K562 (cell line): ENCODE results near the gene ZNF260. TPM values are rescaled to one million over a fixed set of nuclear protein-coding genes. Genes with fewer than 3 reads are reported as not detected.
A peak's percentile ranks its signal among the peaks of the same experiment; 100 is the strongest.

Source experiments
- CBX3 ChIP-seq, 2 experiments: IDR thresholded peaks; 1 replicate in 1 of 2; 2 replicates in 1 of 2; pipeline ENCODE4 v1.6.1; 2012; ENCODE audit warnings: inconsistent platforms in 2 of 2, low read length in 2 of 2, borderline replicate concordance in 1 of 2, control low read depth in 1 of 2
- E2F6 ChIP-seq, 2 experiments: IDR thresholded peaks; 2 replicates each; pipeline ENCODE4 v1.6.1; 2011; ENCODE audit warnings: borderline replicate concordance in 1 of 2, control low read depth in 1 of 2, low read depth in 1 of 2, low read length in 1 of 2, mild to moderate bottlenecking in 1 of 2, mixed read lengths in 1 of 2, moderate library complexity in 1 of 2; ENCODE audit not compliant: insufficient read depth in 1 of 2, insufficient read length in 1 of 2, poor library complexity in 1 of 2, severe bottlenecking in 1 of 2; ENCODE audit errors: extremely low read depth in 1 of 2
- HMGN3 ChIP-seq: IDR thresholded peaks from 2 replicates; pipeline ENCODE4 v1.6.1; 2011; ENCODE audit warnings: borderline replicate concordance, low read depth, mild to moderate bottlenecking, mixed read lengths, low read length; ENCODE audit not compliant: insufficient read length; ENCODE audit errors: extremely low read depth
- KLF6 ChIP-seq: fragments of 250-450 bp; sonication (Bioruptor Pico); IDR thresholded peaks from 2 replicates; pipeline ENCODE4 v1.4.0; 2020; ENCODE audit warnings: mild to moderate bottlenecking, moderate library complexity, borderline replicate concordance
- LEF1 ChIP-seq: fragments of 450-650 bp; IDR thresholded peaks from 2 replicates; pipeline ENCODE4 v1.6.1; 2016; ENCODE audit warnings: mild to moderate bottlenecking
- NCOA4 ChIP-seq: fragments of 450-650 bp; IDR thresholded peaks from 2 replicates; pipeline ENCODE4 v1.6.1; 2018; ENCODE audit warnings: mild to moderate bottlenecking; ENCODE audit not compliant: partially characterized antibody
- NFE2 ChIP-seq: IDR thresholded peaks from 2 replicates; pipeline ENCODE4 v1.6.1; 2014; ENCODE audit warnings: antibody characterized with exemption, low read depth
- RBFOX2 ChIP-seq: fragments of 200-400 bp; formaldehyde crosslinking; IDR thresholded peaks from 2 replicates; pipeline ENCODE4 v1.6.1; 2017; ENCODE audit warnings: low read depth, mild to moderate bottlenecking, low read length, moderate library complexity
- RCOR1 ChIP-seq, 2 experiments: IDR thresholded peaks; 2 replicates each; pipeline ENCODE4 v1.6.1; 2012; ENCODE audit warnings: low read depth in 2 of 2, low read length in 2 of 2, borderline replicate concordance in 1 of 2, improper control_type of control experiment in 1 of 2
- SP2 ChIP-seq: IDR thresholded peaks from 2 replicates; pipeline ENCODE4 v1.6.1; 2011; ENCODE audit warnings: mild to moderate bottlenecking, low read depth, low read length, moderate library complexity; ENCODE audit not compliant: poor library complexity, severe bottlenecking; ENCODE audit errors: extremely low read depth
- SPI1 ChIP-seq: IDR thresholded peaks from 2 replicates; pipeline ENCODE4 v1.6.1; 2011; ENCODE audit warnings: low read depth, low read length, control low read depth, borderline replicate concordance
- TEAD1 ChIP-seq, 2 experiments: fragments of 450-650 bp in 1 of 2; sonication (generic) in 1 of 2; formaldehyde crosslinking; IDR thresholded peaks; 2 replicates each; pipeline versions ENCODE4 v1.4.0 to v1.8.0; 2020 to 2022; ENCODE audit warnings: mild to moderate bottlenecking in 2 of 2, missing genetic modification reagents in 1 of 2
- TEAD2 ChIP-seq: fragments of 450-650 bp; IDR thresholded peaks from 2 replicates; pipeline ENCODE4 v1.6.1; 2016; ENCODE audit warnings: missing genetic modification characterization, control low read depth, missing compliant biosample characterization
- ZBTB12 ChIP-seq: fragments of 250-450 bp; sonication (Bioruptor Pico); IDR thresholded peaks from 2 replicates; pipeline ENCODE4 v1.4.0; 2020
- ZBTB33 ChIP-seq: sonication (generic); formaldehyde crosslinking; IDR thresholded peaks from 2 replicates; pipeline ENCODE4 v1.8.1; 2023; ENCODE audit warnings: mild to moderate bottlenecking, missing genetic modification reagents
- ZNF197 ChIP-seq: fragments of 200-800 bp; sonication (Bioruptor generic); IDR thresholded peaks from 2 replicates; pipeline ENCODE4 v1.6.1; 2016; ENCODE audit warnings: low read depth, missing genetic modification characterization, missing compliant biosample characterization
- ZNF766 ChIP-seq: fragments of 200-800 bp; sonication (Bioruptor generic); conservative IDR thresholded peaks from 2 replicates; pipeline ENCODE4 v1.6.1; 2016; ENCODE audit warnings: missing genetic modification characterization, missing compliant biosample characterization
- polyA plus RNA-seq, 8 experiments: library from polyadenylated mRNA; depleted of rRNA in 4 of 8; stranded (reverse) in 5 of 8; unstranded in 3 of 8; fragments of >200 nt; fragmentation: Nextera tagmentation in 2 of 8; fragmentation: Illumina TruSeq in 1 of 8; extraction: Ambion mirVana in 2 of 8; extraction: Trizol in 1 of 8; gene quantifications; 2 replicates each; pipeline versions ENCODE4 v1.2.1 to v1.2.3, GENCODE V29; 2011 to 2014; ENCODE audit warnings: inconsistent platforms in 1 of 8, missing spikeins in 1 of 8
- total RNA-seq, 7 experiments: library from RNA; depleted of rRNA in 6 of 7; stranded (reverse); fragments of >200 nt in 6 of 7; fragmentation: Illumina TruSeq in 2 of 7; extraction: Trizol in 2 of 7; gene quantifications; 2 replicates each; pipeline versions ENCODE4 v1.2.1 to v1.2.3, GENCODE V29; 2011 to 2021; ENCODE audit warnings: low replicate concordance in 1 of 7

Gene ZNF260
- total and polyA plus RNA-seq, 9 of the 15 experiments (the other 6 are each of a cell fraction or from before 2014, with no cell fraction given): 2.6 to 16.6 (median 5.8) TPM

GRCh38 chr19:36489118-36489919 is 38.8 kb downstream of the ZNF260 start, which contains the start of gene ZNF566 (continued):
- TF ChIP-seq KLF6 (CRISPR knock-in tag) (no peak), LEF1 (no peak), ZNF766 (peak; percentile 33; the same call in 1 of the 2 replicates), NFE2 (no peak), TEAD1 (CRISPR knock-in tag; IDR thresholded peaks at IDR 0.05) (peak in 1 of 2 experiments; percentile 44; a peak in 1 of 4 replicates), TEAD2 (no peak), ZNF197 (CRISPR knock-in tag) (peak; percentile 57; the same call in 1 of the 2 replicates), RBFOX2 (peak; percentile 97), SPI1 (no peak), ZBTB12 (CRISPR knock-in tag) (peak; percentile 26; the same call in 1 of the 2 replicates), HMGN3 (peak; percentile 45), RCOR1 (IDR thresholded peaks at IDR 0.05; ENCODE audit: borderline replicate concordance in 1 of 2, low read depth in 2 of 2, low read length in 2 of 2) (no peak), NCOA4 (no peak), SP2 (no peak), E2F6 (IDR thresholded peaks at IDR 0.05; ENCODE audit: borderline replicate concordance in 1 of 2, extremely low read depth in 1 of 2, insufficient read depth in 1 of 2, insufficient read length in 1 of 2, low read depth in 1 of 2, low read length in 1 of 2, poor library complexity in 1 of 2, severe bottlenecking in 1 of 2) (peak; percentile 77 to 85), ZBTB33 (CRISPR knock-in tag) (peak; percentile 25; the same call in 1 of the 2 replicates), CBX3 (IDR thresholded peaks at IDR 0.05; ENCODE audit: borderline replicate concordance in 1 of 2, low read length in 2 of 2) (no peak)
